K562 (cell line): ENCODE results near the gene FPR1. TPM values are rescaled to one million over a fixed set of nuclear protein-coding genes. Genes with fewer than 3 reads are reported as not detected.

Experiments used
- ARID1B ChIP-seq: fragments of 450-650 bp; IDR thresholded peaks from 2 replicates; pipeline ENCODE4 v1.6.1; 2016; ENCODE audit warnings: antibody characterized with exemption, mild to moderate bottlenecking, inconsistent platforms
- ATF1 ChIP-seq, 2 experiments: fragments of 450-650 bp in 1 of 2; IDR thresholded peaks; 2 replicates each; pipeline ENCODE4 v1.6.1; 2016; ENCODE audit warnings: missing compliant biosample characterization in 1 of 2, missing genetic modification characterization in 1 of 2
- EZH2 ChIP-seq: IDR thresholded peaks from 2 replicates; pipeline ENCODE4 v1.6.1; 2012; ENCODE audit warnings: low read depth, mild to moderate bottlenecking, inconsistent platforms, low read length, borderline replicate concordance
- GABPB1 ChIP-seq: sonication (generic); formaldehyde crosslinking; IDR thresholded peaks from 2 replicates; pipeline ENCODE4 v1.8.0; 2022; ENCODE audit warnings: mild to moderate bottlenecking, missing genetic modification reagents
- LCOR ChIP-seq: sonication (generic); formaldehyde crosslinking; IDR thresholded peaks from 2 replicates; pipeline ENCODE4 v1.8.0; 2022; ENCODE audit warnings: mild to moderate bottlenecking, missing genetic modification reagents
- MTA2 ChIP-seq: fragments of 450-650 bp; IDR thresholded peaks from 2 replicates; pipeline ENCODE4 v1.6.1; 2016; ENCODE audit warnings: low read depth
- PHB ChIP-seq: fragments of 250-450 bp; sonication (Bioruptor Pico); IDR thresholded peaks from 2 replicates; pipeline ENCODE4 v1.5.0; 2021
- RAD51 ChIP-seq: fragments of 450-650 bp; IDR thresholded peaks from 2 replicates; pipeline ENCODE4 v1.7.1; 2016; ENCODE audit warnings: low read depth, mild to moderate bottlenecking, borderline replicate concordance
- RBM17 ChIP-seq: fragments of 200-400 bp; formaldehyde crosslinking; IDR thresholded peaks from 2 replicates; pipeline ENCODE4 v1.6.1; 2017; ENCODE audit warnings: low read depth, mild to moderate bottlenecking, low read length, borderline replicate concordance
- XRCC5 ChIP-seq: fragments of 200-400 bp; formaldehyde crosslinking; IDR thresholded peaks from 2 replicates; pipeline ENCODE4 v1.6.1; 2017; ENCODE audit warnings: low read depth, mild to moderate bottlenecking, low read length
- ZFPM2 ChIP-seq: fragments of 250-450 bp; sonication (Bioruptor Pico); IDR thresholded peaks from 2 replicates; pipeline ENCODE4 v1.5.1; 2022; ENCODE audit warnings: mild to moderate bottlenecking
- ZNF217 ChIP-seq: sonication (generic); formaldehyde crosslinking; IDR thresholded peaks from 2 replicates; pipeline ENCODE4 v1.8.0; 2022; ENCODE audit warnings: mild to moderate bottlenecking, missing genetic modification reagents
- ZNF263 ChIP-seq: sonication (generic); formaldehyde crosslinking; IDR thresholded peaks from 2 replicates; pipeline ENCODE4 v1.8.0; 2022; ENCODE audit warnings: mild to moderate bottlenecking, missing genetic modification reagents, borderline replicate concordance
- ZNF41 ChIP-seq: fragments of 250-450 bp; sonication (Bioruptor Pico); conservative IDR thresholded peaks from 2 replicates; pipeline ENCODE4 v1.4.0; 2020; ENCODE audit warnings: mild to moderate bottlenecking
- ZNF778 ChIP-seq: fragments of 450-650 bp; formaldehyde crosslinking; IDR thresholded peaks from 2 replicates; pipeline ENCODE4 v1.4.0; 2020; ENCODE audit warnings: mild to moderate bottlenecking, moderate library complexity
- polyA plus RNA-seq, 8 experiments: library from polyadenylated mRNA; depleted of rRNA in 4 of 8; stranded (reverse) in 5 of 8; unstranded in 3 of 8; fragments of >200 nt; fragmentation: Nextera tagmentation in 2 of 8; fragmentation: Illumina TruSeq in 1 of 8; extraction: Ambion mirVana in 2 of 8; extraction: Trizol in 1 of 8; gene quantifications; 2 replicates each; pipeline versions ENCODE4 v1.2.1 to v1.2.3, GENCODE V29; 2011 to 2014; ENCODE audit warnings: inconsistent platforms in 1 of 8, missing spikeins in 1 of 8
- total RNA-seq, 7 experiments: library from RNA; depleted of rRNA in 6 of 7; stranded (reverse); fragments of >200 nt in 6 of 7; fragmentation: Illumina TruSeq in 2 of 7; extraction: Trizol in 2 of 7; gene quantifications; 2 replicates each; pipeline versions ENCODE4 v1.2.1 to v1.2.3, GENCODE V29; 2011 to 2021; ENCODE audit warnings: low replicate concordance in 1 of 7
- TF ChIP-seq, protein P1 (sequence below), 3 experiments: IDR thresholded peaks in 2 of 3; conservative IDR thresholded peaks in 1 of 3; 2 replicates each; pipeline ENCODE4 v1.5.1; 2011 to 2012; ENCODE audit warnings: low read length in 3 of 3, mild to moderate bottlenecking in 3 of 3, control low read depth in 2 of 3, improper control_type of control experiment in 1 of 3, inconsistent platforms in 1 of 3, low read depth in 1 of 3, mixed read lengths in 1 of 3, moderate library complexity in 1 of 3; ENCODE audit not compliant: insufficient read depth in 2 of 3
- TF ChIP-seq, protein P2 (sequence below): fragments of 450-650 bp; formaldehyde crosslinking; IDR thresholded peaks from 2 replicates; pipeline ENCODE4 v1.4.0; 2020; ENCODE audit warnings: mild to moderate bottlenecking, moderate library complexity
- TF ChIP-seq, protein P3 (sequence below): fragments of 250-450 bp; sonication (Bioruptor Pico); IDR thresholded peaks from 2 replicates; pipeline ENCODE4 v1.8.0; 2022; ENCODE audit warnings: moderate library complexity, mild to moderate bottlenecking, inconsistent platforms
- TF ChIP-seq, protein P4 (sequence below): sonication (generic); formaldehyde crosslinking; IDR thresholded peaks from 2 replicates; pipeline ENCODE4 v1.8.0; 2023; ENCODE audit warnings: mild to moderate bottlenecking, missing genetic modification reagents

Gene FPR1
- total and polyA plus RNA-seq, 9 of the 15 experiments (the other 6 are each of a cell fraction or from before 2014, with no cell fraction given) = 0.06 to 0.25 (median 0.14) TPM; not detected in 4

DNA sequence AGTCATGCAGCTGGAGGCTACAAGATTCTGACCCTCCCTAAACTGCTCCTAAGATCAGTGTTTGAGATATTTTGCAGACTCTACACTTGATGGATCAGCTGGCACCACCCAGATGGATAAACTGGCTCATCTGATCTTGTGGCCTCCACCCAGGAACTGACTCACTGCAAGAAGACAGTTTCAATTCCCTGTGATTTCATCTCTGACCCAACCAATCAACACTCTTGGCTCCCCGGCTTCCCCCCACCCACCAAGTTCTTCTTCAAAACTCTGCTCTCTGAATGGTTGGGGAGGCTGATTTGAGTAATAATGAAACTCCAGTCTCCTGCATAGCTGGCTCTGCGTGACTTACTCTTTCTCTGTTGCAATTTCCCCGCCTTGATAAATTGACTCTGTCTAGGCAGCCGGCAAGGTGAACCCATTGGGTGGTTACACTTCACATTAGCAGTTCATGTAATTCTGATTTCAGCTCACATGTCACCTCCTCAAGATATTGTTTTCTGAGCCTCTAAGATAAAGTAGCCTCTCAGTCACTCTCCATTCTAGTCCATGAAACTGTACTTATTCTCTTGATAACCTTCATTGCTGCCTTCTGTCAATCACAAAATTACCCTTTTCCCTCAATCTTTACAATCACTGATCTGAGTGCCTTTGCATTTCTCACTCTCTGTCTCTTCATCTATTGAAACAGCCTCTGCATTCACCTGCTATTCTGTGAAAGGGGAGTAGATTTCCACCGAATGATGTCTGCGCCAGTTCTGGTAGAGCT, 33.4 kb upstream of the FPR1 start (continued):
- TF ChIP-seq PHB (CRISPR knock-in tag) (no peak), ZNF778 (CRISPR knock-in tag) (no peak), ZFPM2 (CRISPR knock-in tag) (no peak), RBM17 (no peak), RAD51 (peak; percentile 29; the same call in 1 of the 2 replicates), ZNF263 (CRISPR knock-in tag) (no peak), ZNF41 (CRISPR knock-in tag) (no peak), MTA2 (no peak), GABPB1 (CRISPR knock-in tag) (no peak), ATF1 (CRISPR knock-in tag; IDR thresholded peaks at IDR 0.05) (no peak), ATF1 (tag; IDR thresholded peaks at IDR 0.05) (peak; percentile 76), LCOR (CRISPR knock-in tag) (no peak), ARID1B (peak; percentile 78), ZNF217 (CRISPR knock-in tag) (no peak), EZH2 (no peak), XRCC5 (no peak)
- TF ChIP-seq, protein P1, sequence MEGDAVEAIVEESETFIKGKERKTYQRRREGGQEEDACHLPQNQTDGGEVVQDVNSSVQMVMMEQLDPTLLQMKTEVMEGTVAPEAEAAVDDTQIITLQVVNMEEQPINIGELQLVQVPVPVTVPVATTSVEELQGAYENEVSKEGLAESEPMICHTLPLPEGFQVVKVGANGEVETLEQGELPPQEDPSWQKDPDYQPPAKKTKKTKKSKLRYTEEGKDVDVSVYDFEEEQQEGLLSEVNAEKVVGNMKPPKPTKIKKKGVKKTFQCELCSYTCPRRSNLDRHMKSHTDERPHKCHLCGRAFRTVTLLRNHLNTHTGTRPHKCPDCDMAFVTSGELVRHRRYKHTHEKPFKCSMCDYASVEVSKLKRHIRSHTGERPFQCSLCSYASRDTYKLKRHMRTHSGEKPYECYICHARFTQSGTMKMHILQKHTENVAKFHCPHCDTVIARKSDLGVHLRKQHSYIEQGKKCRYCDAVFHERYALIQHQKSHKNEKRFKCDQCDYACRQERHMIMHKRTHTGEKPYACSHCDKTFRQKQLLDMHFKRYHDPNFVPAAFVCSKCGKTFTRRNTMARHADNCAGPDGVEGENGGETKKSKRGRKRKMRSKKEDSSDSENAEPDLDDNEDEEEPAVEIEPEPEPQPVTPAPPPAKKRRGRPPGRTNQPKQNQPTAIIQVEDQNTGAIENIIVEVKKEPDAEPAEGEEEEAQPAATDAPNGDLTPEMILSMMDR (IDR thresholded peaks at IDR 0.05 in 2 of 3, conservative IDR thresholded peaks at IDR 0.05 in 1 of 3; ENCODE audit: insufficient read depth in 2 of 3, low read depth in 1 of 3, low read length in 3 of 3) = no peak
- TF ChIP-seq, protein P2, sequence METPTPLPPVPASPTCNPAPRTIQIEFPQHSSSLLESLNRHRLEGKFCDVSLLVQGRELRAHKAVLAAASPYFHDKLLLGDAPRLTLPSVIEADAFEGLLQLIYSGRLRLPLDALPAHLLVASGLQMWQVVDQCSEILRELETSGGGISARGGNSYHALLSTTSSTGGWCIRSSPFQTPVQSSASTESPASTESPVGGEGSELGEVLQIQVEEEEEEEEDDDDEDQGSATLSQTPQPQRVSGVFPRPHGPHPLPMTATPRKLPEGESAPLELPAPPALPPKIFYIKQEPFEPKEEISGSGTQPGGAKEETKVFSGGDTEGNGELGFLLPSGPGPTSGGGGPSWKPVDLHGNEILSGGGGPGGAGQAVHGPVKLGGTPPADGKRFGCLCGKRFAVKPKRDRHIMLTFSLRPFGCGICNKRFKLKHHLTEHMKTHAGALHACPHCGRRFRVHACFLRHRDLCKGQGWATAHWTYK (CRISPR knock-in tag) = no peak
- TF ChIP-seq, protein P3, sequence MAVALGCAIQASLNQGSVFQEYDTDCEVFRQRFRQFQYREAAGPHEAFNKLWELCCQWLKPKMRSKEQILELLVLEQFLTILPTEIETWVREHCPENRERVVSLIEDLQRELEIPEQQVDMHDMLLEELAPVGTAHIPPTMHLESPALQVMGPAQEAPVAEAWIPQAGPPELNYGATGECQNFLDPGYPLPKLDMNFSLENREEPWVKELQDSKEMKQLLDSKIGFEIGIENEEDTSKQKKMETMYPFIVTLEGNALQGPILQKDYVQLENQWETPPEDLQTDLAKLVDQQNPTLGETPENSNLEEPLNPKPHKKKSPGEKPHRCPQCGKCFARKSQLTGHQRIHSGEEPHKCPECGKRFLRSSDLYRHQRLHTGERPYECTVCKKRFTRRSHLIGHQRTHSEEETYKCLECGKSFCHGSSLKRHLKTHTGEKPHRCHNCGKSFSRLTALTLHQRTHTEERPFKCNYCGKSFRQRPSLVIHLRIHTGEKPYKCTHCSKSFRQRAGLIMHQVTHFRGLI (CRISPR knock-in tag) = no peak
- TF ChIP-seq, protein P4, sequence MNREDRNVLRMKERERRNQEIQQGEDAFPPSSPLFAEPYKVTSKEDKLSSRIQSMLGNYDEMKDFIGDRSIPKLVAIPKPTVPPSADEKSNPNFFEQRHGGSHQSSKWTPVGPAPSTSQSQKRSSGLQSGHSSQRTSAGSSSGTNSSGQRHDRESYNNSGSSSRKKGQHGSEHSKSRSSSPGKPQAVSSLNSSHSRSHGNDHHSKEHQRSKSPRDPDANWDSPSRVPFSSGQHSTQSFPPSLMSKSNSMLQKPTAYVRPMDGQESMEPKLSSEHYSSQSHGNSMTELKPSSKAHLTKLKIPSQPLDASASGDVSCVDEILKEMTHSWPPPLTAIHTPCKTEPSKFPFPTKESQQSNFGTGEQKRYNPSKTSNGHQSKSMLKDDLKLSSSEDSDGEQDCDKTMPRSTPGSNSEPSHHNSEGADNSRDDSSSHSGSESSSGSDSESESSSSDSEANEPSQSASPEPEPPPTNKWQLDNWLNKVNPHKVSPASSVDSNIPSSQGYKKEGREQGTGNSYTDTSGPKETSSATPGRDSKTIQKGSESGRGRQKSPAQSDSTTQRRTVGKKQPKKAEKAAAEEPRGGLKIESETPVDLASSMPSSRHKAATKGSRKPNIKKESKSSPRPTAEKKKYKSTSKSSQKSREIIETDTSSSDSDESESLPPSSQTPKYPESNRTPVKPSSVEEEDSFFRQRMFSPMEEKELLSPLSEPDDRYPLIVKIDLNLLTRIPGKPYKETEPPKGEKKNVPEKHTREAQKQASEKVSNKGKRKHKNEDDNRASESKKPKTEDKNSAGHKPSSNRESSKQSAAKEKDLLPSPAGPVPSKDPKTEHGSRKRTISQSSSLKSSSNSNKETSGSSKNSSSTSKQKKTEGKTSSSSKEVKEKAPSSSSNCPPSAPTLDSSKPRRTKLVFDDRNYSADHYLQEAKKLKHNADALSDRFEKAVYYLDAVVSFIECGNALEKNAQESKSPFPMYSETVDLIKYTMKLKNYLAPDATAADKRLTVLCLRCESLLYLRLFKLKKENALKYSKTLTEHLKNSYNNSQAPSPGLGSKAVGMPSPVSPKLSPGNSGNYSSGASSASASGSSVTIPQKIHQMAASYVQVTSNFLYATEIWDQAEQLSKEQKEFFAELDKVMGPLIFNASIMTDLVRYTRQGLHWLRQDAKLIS (CRISPR knock-in tag) = no peak
